ENCODE measurements around the gene EPS15. TPM values are rescaled to one million over a fixed set of nuclear protein-coding genes. Genes with fewer than 3 reads are reported as not detected.
"Not testable (repeated sequence)": the region's sequence is repeated elsewhere in the genome, so short reads cannot be mapped to it uniquely, and the experiment has no call there.

The EPS15 gene
- polyA plus RNA-seq, 3 donors = 36.8 to 44.3 (median 40.2) TPM

DNA sequence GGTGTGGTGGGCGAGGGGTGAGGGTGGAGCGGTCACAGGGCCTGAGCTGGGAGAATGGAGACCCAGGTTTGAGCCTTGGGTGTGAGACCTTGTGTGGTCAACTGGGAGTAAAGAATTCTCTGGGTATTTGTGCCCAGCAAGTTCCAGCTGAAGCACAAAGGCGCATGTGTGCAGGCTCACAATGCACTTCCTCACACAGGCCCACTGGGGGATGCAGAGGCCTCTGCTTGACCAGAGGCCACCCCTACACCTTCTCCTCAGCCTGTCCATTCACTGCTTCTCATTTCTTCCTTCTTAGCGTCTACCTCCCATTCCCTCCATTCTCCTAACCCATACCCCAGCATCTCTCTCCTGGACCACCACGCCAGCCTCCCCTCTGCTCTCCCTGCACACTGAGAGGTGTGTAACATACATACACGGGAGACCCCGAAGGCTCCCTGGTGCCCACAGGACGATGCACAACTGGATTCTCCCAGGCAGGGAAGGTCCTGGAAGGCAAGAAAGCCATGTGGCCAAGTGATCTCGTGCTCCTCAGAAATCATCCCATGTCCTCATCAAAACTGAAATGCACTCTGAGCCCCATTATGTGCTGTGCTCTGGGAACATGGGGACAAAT, 176.4 kb downstream of the EPS15 start:
- no peak for DNase-seq

DNA sequence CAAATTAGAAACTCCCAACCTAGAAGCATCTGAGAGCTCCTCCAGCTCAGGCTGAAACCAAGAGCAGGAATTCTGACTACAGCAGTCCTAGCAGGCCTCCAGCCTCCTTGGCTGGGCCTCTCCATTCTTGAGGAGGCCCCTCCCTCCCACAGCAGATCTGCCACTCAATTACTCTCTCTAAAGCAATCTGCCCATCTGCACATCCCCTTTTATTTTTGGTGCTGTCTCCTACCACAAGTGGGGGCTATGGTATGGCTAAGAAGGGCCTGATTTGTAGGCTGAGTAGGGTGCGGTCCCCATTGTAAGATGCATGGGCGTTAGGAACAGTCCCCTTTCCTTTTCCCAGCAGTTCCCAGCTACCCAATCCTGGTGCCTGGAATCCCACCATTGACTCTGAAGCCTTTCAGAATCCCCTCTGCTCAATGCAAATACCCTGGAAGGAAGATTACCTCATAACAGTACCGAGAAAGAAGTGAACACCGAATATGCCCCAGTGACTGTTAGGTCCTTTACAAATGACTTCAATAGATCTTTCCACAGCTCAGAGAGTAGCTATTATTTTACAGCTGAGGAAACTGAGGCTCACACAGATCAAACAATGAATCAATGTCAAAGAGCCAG, 177.1 kb downstream of the EPS15 start:
- DNase-seq = no peak

DNA sequence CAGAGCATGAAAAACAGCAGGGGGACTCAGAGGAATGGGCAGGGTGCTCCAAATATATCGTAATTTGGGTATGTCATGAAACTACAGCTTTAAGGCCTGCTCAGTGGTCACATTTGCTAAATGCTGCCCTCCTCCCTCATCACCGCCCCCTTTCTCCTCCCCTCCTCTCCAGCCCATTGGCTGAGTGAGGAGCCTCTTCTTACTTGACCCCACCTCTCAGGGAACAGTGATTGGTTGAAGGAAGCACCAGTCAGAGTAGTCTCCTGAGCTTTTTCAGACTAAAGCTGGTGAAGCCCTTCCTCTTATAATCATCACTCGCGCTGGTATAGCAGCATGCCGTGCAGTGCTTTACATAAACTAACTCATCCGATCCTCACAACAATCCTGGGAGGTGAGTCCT, 178.7 kb downstream of the EPS15 start:
- DNase-seq = no peak

DNA sequence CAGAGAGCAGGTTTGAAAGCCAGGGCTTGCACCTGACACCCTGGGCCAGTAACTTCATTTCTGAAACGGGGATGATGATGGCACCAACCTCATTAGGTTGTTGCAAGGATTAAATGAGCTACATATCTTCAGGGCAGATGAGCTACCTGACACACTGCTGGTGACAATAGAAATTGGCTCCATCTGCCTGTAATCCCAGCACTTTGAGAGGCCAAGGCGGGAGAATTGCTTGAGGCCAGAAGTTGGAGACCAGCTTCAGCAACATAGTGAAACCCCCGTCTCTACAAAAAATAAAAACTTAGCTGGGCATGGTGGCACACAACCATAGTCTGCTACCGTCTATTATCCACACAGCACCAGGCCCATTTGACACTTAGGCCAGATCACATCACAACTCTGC, 182.4 kb downstream of the EPS15 start:
- DNase-seq = no peak

DNA sequence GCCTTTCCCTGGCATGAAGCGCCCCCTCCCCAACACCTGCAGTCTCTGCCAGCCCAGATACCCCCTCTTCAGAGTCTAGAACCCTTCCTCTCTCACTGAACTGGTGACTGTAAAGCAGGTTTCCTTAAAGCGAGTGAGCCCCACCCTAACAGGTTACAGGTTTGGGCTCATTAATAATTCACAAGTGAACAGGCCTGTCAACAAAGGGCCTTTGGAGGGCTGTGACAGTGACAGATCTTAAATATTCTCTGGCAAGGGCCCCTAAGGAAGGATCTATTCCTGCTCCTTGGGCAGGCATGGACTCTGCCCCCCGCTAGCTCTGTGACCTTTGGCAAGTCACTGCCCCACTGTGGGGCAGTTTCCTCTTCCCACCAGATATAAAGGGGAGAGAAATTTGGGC, 183.1 kb downstream of the EPS15 start:
- DNase-seq = no peak

DNA sequence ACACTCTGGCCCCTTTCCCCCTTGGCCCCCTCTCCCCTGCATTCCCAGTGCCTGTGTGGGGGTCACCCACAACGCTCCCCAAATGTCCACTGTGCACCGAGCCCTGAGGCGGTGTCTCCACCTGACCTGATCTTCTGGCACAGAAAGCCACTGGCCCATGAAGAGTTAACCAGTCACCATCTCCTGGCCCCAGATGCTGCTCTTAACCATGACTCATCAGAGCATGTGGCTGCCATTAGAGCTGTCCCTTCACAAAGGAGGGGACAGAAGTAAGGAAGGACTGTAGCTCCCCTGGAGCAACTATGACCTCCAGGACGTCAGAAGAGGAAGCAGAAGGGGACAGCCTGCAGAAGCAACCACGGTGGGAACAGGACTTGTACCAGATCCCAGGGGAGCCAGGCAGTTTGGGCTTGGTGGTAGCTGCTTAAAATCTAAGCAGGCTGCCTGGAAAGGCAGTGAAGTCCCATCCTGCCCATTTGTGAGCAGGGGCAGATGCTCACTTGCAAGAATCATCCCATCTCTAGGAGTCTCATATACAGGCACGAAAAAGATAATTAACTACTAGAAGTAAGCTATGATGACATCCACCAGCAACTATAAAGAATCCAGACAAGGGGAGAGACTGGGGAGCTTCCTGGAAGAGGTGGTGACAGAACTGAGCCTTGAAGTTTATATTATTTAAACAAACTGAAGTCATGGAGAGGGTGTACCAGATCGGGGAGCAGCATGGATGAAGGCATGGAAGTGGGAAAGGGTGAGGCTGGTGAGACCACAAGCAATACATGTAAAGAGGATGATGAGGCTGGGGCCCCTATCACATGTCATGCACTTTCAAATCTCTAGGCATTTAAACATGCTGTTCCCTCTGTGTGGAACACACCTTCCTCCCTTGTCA, 187.6 kb downstream of the EPS15 start:
- no peak for DNase-seq

DNA sequence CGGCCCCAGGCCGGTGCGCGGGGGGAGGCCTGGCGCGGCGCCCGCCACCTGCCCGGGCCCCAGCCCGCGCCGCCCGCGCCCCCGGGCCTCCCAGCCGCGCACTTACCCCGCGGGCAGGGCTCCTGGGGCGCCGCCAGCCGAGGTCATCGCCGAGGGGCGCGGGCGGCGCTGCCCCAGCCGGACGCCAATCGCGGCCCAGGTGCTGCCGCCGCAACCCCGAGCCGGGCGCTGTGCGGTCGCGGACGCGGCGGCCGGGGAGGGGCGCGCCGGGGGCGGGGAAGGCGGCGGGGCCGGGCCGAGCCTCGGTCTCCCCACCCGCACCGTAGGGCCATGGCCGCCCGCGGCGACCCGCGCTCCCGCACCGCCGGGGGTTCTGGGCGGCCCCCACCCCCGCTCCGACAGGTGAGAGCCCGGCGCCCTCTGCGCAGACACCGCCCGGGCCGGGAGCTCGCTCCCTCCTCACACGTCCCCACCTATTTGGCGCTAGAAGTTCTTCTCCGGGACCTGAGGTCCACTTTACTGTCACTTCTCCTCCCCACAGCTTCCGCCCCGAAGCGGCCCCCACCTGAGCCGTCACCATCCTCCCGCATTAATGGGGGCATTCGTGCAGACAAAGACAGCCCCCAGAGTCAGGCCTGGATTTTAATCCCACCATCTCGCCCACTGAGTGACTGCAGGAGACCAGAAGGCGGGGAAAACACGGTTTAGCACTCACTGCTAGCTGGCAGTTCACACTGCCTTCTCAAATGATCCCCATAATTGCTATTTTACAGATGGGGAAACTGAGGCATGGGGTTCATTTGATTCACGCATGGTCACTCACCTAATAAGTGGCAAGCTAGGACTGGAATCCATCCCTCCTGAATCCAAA, 188.5 kb downstream of the EPS15 start, which contains the start of gene TTC39A:
TSS of gene TTC39A (minus strand) at position 232 of the 871 bp plus-strand sequence. CDS start at position 147, 85 bp downstream.
- DNase-seq = no peak

DNA sequence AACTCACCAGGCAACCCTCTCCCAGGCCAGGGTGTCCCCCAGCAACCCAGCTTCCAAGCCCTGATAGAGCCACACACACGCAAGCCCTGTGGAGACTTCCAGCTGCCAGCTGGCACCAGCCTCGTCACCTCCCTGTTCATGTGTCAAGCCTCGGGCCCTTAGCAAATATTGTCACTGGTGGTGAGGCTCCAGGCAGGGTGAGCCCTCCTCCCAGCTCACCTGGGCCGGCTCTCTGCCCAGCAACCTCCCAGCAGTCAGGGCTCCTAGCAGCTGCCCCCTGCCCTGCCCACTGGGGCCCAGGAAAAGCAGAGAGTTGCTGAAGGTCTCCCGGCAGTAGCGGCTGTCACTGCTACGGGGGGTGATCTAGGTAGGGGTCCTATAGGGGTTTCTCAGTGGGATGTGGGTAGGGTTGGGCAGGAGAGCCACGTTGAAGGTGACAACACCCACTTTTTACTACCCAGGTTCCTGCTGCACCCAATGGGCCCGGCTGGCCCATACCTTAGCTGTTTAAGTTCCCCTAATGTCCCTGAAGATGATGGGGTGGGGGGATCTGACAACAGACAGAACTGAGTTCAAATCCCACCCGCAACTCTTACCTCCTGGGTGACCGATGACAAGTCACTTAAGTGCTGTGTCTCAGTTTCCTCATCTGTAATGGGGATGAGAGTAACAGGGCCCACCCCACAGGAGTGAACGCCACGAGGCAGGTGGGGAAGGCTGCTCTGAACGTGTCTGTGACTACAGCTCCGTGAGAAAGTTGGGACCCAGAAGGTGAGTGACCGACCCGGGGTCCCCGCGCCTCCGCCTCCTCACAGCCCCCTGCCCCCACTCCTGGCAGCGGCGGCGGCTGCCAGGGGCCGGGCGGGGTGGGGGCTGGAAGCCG, 189.4 kb downstream of the EPS15 start:
- no peak for DNase-seq

DNA sequence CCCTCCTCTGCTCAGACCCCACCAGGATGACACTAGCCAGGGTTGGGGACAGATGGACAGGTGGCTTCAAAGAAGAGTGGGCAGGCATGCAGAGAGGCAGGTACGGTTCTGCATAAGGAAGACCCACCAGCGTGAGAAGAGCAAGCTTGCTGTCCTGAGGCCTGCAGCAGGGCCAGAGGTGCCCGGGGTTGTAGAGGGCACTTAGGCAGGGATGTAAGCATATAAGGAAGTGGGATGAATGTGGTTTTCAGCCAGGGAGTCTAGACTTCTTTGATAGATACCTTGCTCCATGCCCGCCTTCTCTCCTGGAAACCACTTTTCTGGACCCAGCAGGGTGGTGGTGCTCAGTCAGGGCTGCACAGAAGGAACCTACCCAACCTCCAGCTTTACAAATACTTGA, 190.1 kb downstream of the EPS15 start:
- no peak for DNase-seq

DNA sequence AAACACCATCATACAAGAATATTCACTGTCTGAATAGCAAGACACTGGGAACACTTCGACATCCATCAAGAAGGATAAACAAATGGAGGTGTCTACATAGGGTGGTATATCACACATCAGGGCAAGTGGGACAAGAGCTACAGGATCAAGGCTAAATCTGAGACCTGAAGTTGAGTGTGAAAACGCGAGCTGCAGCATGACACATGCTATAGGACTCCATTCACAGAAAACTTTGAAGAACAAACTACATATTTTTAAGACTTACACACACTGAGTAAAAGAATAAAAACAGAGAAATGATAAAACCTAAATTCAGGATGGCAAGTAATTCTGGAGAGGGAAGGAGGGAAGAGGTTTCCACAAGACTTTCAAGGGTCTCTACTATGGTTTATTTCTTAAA, 190.8 kb downstream of the EPS15 start:
- DNase-seq = no peak

DNA sequence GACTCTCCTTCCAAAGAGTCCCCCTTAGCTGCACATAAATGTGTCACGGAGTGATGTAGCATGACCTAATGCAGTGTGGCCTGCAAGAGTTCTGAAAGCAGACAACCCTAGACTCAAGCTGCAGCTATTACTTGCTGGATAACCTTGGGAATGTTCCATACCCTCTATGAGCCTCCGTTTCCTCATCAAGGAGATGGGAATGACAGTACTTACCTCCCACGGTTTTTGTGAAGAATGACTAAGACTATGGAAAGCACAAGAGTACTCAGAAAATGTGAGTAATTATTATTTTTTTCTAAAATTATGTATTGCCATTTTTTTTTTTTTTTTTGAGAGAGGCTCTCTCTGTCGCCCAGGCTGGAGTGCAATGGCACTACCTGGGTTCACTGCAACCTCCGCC, 191.7 kb downstream of the EPS15 start:
- DNase-seq = no peak

DNA sequence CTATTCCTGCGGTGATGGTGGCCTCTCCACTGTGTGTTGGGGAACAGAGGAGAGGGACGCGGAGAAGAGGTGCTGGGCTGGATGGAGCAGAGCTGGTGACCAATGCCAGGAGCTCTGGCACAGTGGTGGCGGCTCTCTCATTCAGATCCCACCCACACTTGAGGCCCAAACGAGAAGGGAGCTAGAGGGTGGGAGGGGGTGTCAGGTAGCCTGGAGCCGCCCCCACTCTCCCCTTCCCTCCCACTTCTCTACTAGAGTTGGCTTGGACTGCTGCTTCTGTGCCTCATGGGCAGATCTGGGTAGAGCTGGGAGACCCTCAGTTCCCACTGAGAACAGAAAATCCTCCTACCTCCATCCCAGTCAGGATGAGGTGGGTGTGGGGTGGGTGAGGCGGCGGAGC, 192.2 kb downstream of the EPS15 start:
- DNase-seq = no peak

DNA sequence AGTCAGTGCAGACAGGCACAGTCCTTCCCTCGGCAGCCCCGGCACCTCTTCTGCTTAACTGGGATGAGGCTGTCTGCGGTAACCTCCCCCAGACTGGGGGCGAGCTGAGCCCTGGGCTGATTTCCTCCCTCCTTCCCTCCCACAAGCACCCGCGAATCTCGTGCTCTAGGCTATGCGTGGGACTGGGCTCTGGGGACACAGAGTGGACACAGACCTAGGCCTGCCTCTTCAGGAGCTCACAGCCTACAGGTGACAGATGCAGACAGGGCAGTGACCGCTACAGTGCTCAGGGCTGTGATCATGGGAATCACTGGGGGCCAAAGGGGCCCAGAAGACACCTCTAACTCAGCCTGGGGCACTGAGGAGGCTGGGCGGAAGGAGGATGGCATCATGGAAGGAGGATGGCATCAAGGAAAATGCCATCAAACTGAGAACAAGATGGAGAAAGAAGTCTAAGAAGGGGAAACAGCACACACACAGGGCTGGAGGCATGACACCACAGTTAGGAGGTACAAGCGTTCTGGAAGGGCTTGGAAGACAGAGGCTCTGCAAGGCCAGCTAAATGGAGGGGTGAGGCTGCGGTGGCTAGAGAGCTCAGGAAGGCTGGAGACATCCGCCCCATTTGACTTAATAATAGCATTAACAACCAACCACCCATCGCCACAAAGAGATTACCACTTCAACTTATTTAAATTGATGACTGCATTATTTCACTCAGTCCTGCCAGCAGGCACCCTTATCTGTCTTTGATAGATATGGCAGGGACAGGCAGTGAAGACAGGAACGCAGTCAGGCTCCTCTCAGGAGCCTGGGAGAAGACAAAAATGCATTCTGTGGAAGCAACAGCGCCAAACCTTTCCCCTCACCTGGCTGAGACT, 192.9 kb downstream of the EPS15 start:
- no peak for DNase-seq

DNA sequence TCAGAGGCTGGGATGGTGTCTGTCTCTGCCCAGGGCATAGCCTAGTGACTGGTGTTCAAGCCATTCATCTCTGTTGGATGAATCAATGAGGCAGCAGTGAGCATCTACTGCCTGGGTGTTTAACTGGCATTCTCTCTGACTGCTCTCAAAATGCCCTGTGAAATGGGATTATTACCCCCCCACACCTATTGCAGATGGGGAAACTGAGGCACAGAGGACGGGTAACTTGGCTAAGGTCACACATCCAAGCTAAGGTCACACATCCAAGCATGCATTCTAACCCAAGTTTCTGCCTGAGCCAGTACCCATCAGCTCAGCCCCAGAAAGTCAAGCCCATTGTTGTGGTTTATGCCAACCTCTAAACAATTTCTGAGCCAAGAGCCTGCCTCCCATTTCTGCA, 193.7 kb downstream of the EPS15 start:
- no peak for DNase-seq

DNA sequence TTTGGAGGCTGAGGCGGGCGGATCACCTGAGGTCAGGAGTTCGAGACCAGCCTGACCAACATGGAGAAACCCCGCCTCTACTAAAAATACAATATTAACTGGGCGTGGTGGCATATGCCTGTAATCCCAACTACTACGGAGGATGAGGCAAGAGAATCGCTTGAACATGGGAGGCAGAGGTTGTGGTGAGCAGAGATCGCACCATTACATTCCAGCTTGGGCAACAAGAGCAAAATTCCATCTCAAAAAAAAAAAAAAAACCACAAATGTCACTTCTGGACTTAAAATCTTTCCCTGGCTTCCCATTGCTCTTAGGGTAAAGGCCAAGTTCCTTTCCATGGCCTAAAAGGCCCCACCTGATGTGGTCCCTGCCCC, 194.1 kb downstream of the EPS15 start:
- DNase-seq = not testable (repeated sequence)

DNA sequence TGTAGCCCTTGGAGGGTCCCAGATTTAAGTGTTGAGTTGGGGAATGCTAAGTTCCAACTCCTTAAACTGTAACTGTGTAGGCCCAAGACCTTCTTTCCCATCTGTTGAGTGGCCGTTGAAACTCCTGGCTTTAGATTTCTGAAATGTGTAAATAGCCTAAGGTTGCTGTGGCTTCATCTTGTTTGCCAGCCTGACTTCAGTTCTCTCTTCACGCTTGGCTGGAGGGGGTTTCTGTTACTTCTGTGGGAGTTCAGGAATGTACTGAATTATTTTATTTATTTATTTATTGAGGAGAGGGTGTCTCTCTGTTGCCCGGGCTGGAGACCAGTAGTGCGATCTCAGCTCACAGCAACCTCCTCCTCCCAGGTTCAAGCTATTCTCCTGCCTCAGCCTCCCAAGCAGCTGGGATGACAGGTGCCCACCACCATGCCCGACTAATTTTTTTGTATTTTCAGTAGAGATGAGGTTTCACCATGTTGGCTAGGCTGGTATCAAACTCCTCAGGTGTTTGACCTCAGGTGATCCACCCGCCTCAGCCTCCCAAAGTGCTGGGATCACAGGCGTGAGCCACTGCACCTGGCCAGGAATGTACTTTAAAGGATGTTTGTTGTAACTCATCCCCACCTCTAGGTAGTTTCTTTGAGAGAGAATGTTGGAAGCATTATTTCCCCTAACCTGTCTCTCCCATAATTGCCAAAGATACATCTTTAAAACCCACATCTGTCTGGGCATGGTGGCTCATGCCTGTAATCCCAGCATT, 194.6 kb downstream of the EPS15 start:
- peak; percentile 71 for DNase-seq

DNA sequence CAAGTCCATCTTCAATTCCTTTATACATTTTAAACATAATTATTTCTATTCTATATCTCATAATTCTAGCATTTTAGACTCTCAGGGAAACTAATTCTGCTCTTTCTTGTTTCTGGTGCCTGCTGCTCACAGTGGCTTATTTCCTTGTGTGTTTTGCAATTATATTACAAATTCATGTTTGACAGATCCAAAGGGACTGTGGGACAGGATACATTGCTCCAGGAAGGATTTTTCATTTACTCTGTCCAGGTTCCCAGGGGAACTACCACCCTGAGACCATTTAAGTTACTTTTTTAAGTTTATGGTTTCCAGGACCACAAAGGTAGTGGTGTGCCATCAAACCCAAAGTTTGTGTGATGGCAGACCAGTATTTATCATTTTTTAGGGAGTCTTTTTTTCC, 195.3 kb downstream of the EPS15 start:
- DNase-seq = no peak

DNA sequence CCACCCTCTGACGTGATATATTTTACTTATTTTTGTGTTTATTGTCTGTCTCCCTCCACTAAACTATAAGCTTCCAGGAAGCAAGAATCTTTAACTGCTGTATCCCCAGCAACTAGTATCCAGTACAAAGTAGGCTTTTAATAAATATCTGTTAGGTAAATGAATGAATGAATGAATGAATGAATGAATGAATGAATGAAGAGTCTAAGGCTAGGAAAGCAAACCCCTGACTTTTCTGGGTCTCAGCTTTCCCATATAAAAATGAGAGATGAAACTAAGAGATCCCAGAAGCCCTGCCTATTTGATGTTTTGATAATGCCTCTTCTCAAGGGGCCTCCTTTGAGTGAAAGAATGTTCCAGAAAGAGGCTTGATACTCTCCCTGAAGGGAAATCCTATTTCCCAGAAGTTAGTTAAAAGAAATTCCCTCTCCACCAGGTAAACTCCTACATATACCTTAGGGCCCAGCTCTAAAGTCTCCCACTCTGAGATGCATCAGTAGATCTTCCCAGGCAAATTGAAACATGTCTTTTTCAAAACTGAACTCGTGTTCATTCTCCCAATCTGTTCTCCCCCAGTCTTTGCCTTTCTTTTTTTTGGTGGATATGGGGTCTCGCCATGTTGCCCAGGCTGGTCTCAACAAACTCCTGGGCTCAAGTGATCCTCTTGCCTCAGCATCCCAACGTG, 196.5 kb downstream of the EPS15 start:
- DNase-seq = no peak

DNA sequence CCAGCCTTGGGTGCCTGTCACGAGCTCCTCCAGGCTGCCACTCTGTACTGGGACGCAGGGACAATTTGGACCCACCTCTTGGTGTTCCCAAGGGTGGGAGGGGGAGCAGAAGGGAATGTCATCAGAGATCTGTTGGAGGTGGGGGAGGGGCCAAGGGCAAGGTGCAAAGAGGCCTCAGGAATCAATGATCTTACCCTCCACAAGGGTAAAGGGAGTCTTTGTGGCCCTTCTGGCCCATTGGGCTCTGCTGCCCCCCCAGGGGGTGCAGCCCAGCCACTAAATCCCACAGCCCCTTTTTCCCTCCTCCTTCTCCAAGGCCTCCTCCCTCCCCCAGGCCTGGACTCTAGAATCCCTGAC, 197.2 kb downstream of the EPS15 start:
- DNase-seq = no peak
